ENCODE results near the gene HOXA13. TPM values are rescaled to one million over a fixed set of nuclear protein-coding genes. Genes with fewer than 3 reads are reported as not detected.

Gene HOXA13
- total and polyA plus RNA-seq, 10 of the 15 experiments (the other 5 are each of a cell fraction or from before 2014, with no cell fraction given): not detected

DNA sequence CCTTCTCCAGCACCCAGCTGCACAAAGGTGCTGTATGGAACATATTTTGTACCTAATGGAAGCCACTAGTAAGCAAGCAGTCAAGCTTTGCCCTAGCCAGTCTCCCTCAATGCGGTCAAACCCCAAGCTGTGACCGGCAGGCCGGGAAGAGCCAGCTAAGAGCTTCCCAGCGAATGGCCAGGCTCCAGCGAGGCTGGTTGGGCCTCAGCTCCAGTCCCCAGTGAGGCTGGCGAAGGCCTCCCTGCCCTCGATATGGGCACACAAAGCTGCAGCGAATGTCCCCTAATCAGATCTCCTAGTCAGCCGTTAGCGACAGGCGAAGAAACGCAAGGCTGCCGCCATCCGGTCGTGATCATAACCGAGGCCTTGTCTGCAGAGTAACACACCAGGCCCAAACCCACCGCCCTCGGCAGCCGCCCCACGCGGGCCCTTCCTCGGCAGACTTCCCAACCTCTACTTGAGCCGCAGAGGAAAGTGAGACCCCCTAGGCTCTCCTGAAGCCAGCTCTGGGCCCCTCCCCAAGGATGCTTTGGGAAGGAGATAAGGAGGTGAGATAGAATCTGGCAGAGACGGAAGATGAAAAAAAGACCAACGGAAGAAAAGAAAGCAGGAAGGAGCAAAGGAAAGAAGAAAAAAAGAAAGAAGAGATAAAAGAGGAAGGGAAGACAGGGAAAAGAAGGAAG is 31.5 kb downstream of the HOXA13 start (continued):
- TF ChIP-seq CUX1 (IDR thresholded peaks at IDR 0.05; ENCODE audit: insufficient replicate concordance, low read depth, low read length): no peak
- TF ChIP-seq TCF7 (IDR thresholded peaks at IDR 0.05; ENCODE audit: borderline replicate concordance): no peak
- TF ChIP-seq ZNF687 (IDR thresholded peaks at IDR 0.05): no peak
- TF ChIP-seq POU2F2 (IDR thresholded peaks at IDR 0.05; ENCODE audit: borderline replicate concordance, low read depth, low read length): no peak
- TF ChIP-seq SIN3A (IDR thresholded peaks at IDR 0.05; ENCODE audit: low read depth, low read length): no peak
- no peak for TF ChIP-seq IRF4 (IDR thresholded peaks at IDR 0.05; ENCODE audit: low read depth, low read length)
- no peak for TF ChIP-seq SREBF1 (IDR thresholded peaks at IDR 0.05; ENCODE audit: low read length)
- TF ChIP-seq SMC3 (IDR thresholded peaks at IDR 0.05; ENCODE audit: borderline replicate concordance, low read length): no peak
- no peak for TF ChIP-seq POLR2AphosphoS2 (IDR thresholded peaks at IDR 0.05; ENCODE audit: low read depth, low read length)
- TF ChIP-seq PML (IDR thresholded peaks at IDR 0.05; ENCODE audit: low read length): no peak
- no peak for TF ChIP-seq IKZF1 (conservative IDR thresholded peaks at IDR 0.05)
- TF ChIP-seq, protein P1, sequence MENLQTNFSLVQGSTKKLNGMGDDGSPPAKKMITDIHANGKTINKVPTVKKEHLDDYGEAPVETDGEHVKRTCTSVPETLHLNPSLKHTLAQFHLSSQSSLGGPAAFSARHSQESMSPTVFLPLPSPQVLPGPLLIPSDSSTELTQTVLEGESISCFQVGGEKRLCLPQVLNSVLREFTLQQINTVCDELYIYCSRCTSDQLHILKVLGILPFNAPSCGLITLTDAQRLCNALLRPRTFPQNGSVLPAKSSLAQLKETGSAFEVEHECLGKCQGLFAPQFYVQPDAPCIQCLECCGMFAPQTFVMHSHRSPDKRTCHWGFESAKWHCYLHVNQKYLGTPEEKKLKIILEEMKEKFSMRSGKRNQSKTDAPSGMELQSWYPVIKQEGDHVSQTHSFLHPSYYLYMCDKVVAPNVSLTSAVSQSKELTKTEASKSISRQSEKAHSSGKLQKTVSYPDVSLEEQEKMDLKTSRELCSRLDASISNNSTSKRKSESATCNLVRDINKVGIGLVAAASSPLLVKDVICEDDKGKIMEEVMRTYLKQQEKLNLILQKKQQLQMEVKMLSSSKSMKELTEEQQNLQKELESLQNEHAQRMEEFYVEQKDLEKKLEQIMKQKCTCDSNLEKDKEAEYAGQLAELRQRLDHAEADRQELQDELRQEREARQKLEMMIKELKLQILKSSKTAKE (IDR thresholded peaks at IDR 0.05; ENCODE audit: low read depth, poor library complexity, severe bottlenecking): no peak
- TF ChIP-seq IKZF2 (IDR thresholded peaks at IDR 0.05): no peak
